ENCODE data around the gene SLC12A8.

The SLC12A8 gene

GRCh38 chr3:125079675-125080045 is 132.9 kb downstream of the SLC12A8 start:
- DNase-seq = no peak

DNA sequence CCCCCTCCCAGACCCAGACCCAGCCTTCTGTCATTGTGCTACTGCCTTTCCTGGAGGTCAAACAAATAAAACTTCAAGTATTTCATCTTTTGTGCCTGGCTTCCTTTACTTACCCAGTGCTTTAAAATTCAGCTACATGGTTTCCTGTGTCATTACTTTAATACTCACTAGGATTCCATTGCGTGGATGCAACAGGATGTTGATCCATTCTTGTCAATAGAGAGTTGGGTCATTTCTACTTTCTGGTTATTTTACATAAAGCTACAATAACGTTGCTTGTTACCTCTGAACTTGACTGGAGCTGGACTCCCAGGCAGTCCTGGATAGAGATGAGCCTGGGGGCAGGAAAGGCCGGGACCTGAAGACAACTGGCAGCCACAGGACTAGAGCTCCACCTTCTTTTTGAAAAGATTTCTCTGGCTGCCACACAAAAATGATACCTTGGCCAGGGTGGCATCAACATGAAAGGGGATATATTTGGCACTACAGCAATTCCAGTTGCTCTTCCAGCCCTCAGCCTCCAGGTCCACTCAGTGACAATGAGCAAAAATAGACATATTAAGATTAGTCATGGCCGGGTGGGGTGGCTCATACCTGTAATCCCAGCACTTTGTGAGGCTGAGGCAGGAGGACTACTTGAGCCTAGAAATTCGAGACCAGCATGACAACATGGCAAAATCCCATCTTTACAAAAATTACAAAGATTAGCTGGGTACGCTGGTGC is 133.4 kb downstream of the SLC12A8 start:
- no peak for DNase-seq

- DNase-seq = no peak
Measured at GRCh38 chr3:125077864-125078263, 134.7 kb downstream of the SLC12A8 start.

DNA sequence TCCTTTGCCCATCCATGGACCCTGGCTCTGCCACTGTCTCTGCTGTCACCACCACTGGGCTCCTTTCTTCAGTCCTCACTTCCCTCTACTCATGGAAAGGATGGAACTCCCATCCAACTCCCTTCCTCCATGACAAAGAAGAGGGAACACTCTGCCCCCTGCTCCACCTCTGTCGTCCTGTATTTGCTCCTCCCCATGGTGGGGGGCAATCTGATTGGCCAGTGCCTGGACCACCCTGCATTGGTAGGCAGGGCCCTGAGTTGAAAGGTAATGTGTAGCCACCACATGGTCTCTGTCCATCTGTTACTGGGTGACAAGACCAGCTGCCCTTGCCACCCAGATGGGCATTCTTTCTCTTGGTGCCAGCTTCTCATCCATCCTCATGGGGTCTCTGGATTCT is 136.1 kb downstream of the SLC12A8 start:
- no peak for DNase-seq

DNA sequence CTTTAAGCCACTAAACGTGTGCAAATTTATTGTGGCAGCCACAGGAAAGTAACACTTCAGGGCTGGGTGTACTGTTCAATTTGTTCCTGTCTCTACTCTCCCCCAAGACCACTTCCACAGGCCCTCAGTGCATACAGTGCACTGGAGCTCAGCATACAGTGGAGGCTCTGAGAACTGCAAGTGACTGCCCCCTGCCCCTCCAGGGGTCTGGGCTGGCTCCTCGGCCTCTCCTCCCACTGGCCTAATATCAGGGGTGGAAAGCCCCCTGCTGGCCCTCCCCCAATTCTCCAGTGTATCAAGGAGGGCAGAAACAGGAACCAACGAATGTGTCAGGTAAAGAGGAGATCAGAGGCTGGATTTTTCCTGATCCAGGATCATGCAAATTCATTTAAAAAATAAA is 136.8 kb downstream of the SLC12A8 start:
- DNase-seq = no peak

- no peak for DNase-seq
Measured at GRCh38 chr3:125073390-125073905, 139.1 kb downstream of the SLC12A8 start.

GRCh38 chr3:125072749-125073389 is 139.7 kb downstream of the SLC12A8 start:
- DNase-seq = no peak

DNA sequence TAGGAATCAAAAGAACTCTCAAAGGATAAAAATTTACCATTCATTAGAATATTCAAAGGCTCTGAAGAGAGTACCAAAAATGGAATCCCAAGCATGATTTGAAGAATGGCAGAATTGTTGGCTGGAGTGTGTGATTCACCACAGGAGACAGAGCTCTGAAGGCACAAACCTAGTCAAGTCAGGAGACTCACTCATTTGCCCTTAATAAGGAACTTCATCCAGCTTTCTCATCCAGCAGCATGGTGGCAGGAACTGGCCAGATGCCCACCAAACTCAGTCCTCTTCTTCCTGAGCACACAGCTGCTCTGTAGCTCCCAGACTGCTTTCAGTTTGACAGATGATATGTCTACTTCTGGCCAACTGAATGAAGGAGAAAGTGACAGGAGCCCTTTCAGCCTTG is 140.2 kb downstream of the SLC12A8 start:
- peak in 1 of 56 donors; percentile 4 for DNase-seq

- DNase-seq = no peak
Measured at GRCh38 chr3:125069968-125070745, 142.4 kb downstream of the SLC12A8 start.

DNA sequence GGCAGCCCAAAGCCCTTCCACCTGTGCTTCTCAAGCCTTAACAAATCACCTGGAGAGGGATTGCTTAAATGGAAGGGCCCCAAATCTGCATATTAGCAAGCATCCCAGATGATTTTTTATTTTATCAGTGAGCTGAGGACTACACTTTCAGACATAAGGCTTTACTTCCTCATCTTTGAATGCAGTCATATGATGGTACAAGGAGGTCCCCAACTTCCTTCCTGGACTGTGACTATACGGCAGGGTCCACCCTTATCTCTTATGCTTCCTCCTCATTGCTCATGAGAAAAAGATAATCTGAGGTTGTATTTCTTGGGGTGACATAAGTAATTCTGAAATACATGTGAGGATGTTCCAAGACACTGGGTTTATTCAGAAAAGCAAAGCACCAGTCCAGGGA is 143.1 kb downstream of the SLC12A8 start:
- peak in 1 of 56 donors; percentile 16 for DNase-seq

DNA sequence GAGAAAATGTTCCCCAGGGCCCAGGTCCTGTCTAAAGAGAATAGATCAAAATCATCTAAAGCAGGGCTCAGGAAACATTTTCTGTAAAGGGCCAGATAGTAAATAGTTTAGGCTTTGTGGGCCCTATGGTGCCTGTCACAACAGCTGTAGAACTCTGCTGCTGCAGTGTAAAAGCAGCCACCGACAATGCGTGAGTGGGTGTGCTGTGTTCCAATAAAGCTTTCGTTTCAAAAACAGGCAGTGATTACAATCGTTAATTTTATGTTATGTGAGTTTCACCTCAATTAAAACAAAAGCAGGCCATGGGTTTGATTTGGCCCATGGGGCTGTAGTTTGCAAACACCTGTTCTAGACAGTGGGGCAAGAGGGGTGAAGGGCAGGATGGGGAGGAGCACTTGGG is 144.3 kb downstream of the SLC12A8 start:
- DNase-seq = no peak

DNA sequence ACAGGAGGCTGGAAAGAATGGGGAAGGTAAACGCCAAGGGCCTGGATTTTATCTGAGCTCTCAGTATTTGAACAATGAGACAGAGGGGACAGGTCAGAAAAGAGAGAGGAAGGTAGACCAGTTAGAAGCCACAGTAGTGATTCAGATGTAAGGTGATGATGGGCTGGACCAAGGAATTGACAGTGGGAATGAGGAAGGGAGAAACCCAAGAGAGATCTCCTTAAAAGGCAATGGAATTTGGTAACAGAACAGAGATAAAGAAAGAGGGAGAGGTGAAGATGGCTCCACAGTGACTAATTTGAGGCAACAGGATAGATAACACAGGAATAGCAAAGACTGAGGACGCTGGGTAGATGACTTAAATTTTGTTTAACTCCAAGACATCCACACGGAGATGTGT is 145.3 kb downstream of the SLC12A8 start:
- DNase-seq = no peak

- DNase-seq = no peak
Measured at GRCh38 chr3:125062904-125063618, 149.5 kb downstream of the SLC12A8 start.

GRCh38 chr3:125061646-125062045 is 150.9 kb downstream of the SLC12A8 start:
- no peak for DNase-seq

- DNase-seq = no peak
Measured at GRCh38 chr3:125061170-125061569, 151.4 kb downstream of the SLC12A8 start.

DNA sequence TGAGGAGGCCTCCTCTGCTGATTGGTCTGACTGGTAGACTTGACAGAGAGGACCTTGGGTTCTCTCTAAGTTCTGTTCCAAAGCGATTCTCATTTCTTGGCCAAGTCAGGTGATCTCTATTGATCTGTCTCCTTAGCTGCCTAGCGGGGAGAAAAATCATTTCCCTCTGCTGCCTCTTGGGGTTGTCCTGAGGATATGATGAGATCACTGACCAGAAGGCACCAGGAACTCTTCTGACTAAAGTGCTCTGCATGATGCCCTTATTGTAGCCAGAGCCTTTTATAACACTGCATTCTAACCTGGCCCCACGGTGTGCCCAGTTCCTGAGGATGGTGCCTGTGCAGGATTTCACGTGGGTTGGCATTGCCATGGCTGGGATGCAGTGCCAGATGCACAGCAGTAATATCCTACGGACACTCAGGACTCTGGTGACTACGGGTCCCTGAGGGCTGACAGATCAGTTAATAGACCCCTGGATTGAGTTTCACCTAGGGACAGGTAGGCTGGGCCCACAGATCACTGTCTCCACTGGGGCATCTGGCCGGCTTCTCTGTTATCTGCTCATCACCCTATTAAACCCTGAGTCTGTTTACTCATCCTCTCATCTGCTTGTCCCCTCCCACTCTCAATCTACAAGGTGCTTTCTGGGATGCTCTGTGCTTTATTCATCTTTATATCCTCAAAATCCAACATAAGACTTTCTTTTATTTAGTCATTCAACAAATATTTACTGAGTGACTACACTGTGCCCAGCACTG is 152.9 kb downstream of the SLC12A8 start:
- DNase-seq = no peak

GRCh38 chr3:125058959-125059358 is 153.6 kb downstream of the SLC12A8 start:
- no peak for DNase-seq

DNA sequence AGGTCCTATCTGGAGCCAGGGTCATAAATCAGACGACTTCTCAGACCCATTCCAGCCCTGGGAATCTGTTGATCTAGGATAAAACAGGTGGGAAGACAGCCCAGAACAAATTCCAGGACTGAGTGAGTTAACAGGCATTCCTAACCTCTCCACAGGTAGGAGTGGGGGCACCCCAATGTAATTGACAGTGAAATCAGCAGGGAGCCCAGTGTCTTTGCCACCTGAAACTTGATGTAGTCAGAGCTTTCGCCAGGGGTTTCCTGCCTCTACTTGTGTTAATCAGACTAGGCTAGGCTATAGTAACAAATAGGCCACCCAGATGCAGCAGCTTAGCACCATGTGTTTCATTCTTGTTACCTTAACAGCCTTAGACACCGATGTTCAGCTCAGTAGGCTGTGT is 154.0 kb downstream of the SLC12A8 start:
- DNase-seq = no peak

DNA sequence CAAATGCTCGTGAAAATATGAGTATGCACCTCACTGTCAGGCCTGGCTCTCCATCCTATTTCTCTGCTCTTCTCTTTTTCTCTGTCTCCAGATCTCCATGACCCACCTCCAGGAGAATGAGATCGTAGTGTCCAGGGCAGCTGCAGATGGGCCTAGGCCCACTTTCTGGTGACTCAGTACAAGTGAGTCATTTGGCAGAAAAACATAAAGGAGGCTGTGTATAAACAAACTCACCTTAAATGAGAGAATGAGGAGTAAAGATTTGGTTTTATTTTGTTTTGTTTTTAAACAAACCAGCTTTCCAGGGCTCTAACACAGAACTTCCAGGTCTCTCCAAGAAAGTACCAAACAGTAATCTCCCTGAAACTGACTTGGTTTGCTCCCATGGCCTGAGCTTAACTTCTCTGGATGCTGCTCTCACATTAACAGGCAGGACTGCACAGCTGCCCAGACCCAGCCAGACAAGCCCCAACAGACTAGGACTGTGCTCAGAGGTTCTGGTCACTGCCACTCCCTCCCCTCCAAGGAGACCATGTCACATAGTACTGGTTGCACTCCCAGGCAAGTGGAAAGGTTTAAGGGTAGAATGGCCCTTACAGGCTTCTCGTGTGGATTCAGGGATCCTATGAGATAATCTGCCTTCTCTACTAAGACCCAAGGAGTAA is 155.2 kb downstream of the SLC12A8 start:
- no peak for DNase-seq
